ENCODE results near the gene FLNB.

Gene FLNB

GRCh38 chr3:58072052-58072762, 64.0 kb downstream of the FLNB start:
- TF ChIP-seq, protein P1, sequence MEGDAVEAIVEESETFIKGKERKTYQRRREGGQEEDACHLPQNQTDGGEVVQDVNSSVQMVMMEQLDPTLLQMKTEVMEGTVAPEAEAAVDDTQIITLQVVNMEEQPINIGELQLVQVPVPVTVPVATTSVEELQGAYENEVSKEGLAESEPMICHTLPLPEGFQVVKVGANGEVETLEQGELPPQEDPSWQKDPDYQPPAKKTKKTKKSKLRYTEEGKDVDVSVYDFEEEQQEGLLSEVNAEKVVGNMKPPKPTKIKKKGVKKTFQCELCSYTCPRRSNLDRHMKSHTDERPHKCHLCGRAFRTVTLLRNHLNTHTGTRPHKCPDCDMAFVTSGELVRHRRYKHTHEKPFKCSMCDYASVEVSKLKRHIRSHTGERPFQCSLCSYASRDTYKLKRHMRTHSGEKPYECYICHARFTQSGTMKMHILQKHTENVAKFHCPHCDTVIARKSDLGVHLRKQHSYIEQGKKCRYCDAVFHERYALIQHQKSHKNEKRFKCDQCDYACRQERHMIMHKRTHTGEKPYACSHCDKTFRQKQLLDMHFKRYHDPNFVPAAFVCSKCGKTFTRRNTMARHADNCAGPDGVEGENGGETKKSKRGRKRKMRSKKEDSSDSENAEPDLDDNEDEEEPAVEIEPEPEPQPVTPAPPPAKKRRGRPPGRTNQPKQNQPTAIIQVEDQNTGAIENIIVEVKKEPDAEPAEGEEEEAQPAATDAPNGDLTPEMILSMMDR (IDR thresholded peaks at IDR 0.05), result no peak
- H3K27ac ChIP-seq, result peak overlapping the region in 1 of 2 donors; percentile 2
- no peak for DNase-seq (ENCODE audit: low spot score)
- no peak overlapping the region for H3K4me3 ChIP-seq

GRCh38 chr3:58072763-58073130, 64.5 kb downstream of the FLNB start:
- Histone ChIP-seq H3K27ac (peak overlapping the region in 1 of 2 donors; percentile 2), H3K4me3 (no peak overlapping the region)
- TF ChIP-seq, protein P1 (IDR thresholded peaks at IDR 0.05), result no peak
- no peak for DNase-seq (ENCODE audit: low spot score)

- no peak for DNase-seq (ENCODE audit: low spot score)
- TF ChIP-seq, protein P1 (IDR thresholded peaks at IDR 0.05), result no peak
- Histone ChIP-seq H3K4me3 (no peak overlapping the region), H3K27ac (peak overlapping the region in 1 of 2 donors; percentile 36)
Observed at GRCh38 chr3:58073301-58074108, 65.3 kb downstream of the FLNB start.

GRCh38 chr3:58074116-58074715, 66.0 kb downstream of the FLNB start:
- no peak for DNase-seq (ENCODE audit: low spot score)
- TF ChIP-seq, protein P1 (IDR thresholded peaks at IDR 0.05), result no peak
- no peak overlapping the region for H3K4me3 ChIP-seq
- peak overlapping the region in 1 of 2 donors; percentile 36 for H3K27ac ChIP-seq

- TF ChIP-seq, protein P1 (IDR thresholded peaks at IDR 0.05), result no peak
- H3K27ac ChIP-seq, result no peak overlapping the region
- DNase-seq (ENCODE audit: low spot score), result no peak
- H3K4me3 ChIP-seq, result no peak overlapping the region
Observed at GRCh38 chr3:58074997-58075396, 66.8 kb downstream of the FLNB start.

GRCh38 chr3:58077596-58078285, 69.5 kb downstream of the FLNB start:
- Histone ChIP-seq H3K27ac (no peak overlapping the region), H3K4me3 (no peak overlapping the region)
- DNase-seq (ENCODE audit: low spot score), result no peak
- TF ChIP-seq, protein P1 (IDR thresholded peaks at IDR 0.05), result no peak
